ENCODE measurements around the gene ZBTB1.

- TF ChIP-seq CTCF (IDR thresholded peaks at IDR 0.05): no peak
- no peak for TF ChIP-seq POLR2A (IDR thresholded peaks at IDR 0.05)
- TF ChIP-seq POLR2AphosphoS5 (IDR thresholded peaks at IDR 0.05): no peak
Observed at GRCh38 chr14:64502887-64503433, 1.6 kb upstream of the ZBTB1 start.

All from breast epithelium (tissue), 3 donors.